Loucy (cell line): Measurements from ENCODE around the gene RNPS1.

ENCODE experiments used
- CTCF ChIP-seq: fragments of 200-600 bp; sonication (generic); conservative IDR thresholded peaks from 2 replicates; pipeline ENCODE4 v1.5.1; 2014; ENCODE audit warnings: mild to moderate bottlenecking, antibody characterized with exemption, low read length
- EZH2phosphoT487 ChIP-seq: fragments of 200-600 bp; IDR thresholded peaks from 2 replicates; pipeline ENCODE4 v1.6.1; 2018; ENCODE audit warnings: antibody characterized with exemption, mild to moderate bottlenecking, moderate library complexity, borderline replicate concordance

GRCh38 chr16:2230376-2230775, 37.5 kb downstream of the RNPS1 start:
- TF ChIP-seq CTCF, result no peak
- TF ChIP-seq EZH2phosphoT487, result no peak
